ENCODE results near the gene SMURF1.

DNA sequence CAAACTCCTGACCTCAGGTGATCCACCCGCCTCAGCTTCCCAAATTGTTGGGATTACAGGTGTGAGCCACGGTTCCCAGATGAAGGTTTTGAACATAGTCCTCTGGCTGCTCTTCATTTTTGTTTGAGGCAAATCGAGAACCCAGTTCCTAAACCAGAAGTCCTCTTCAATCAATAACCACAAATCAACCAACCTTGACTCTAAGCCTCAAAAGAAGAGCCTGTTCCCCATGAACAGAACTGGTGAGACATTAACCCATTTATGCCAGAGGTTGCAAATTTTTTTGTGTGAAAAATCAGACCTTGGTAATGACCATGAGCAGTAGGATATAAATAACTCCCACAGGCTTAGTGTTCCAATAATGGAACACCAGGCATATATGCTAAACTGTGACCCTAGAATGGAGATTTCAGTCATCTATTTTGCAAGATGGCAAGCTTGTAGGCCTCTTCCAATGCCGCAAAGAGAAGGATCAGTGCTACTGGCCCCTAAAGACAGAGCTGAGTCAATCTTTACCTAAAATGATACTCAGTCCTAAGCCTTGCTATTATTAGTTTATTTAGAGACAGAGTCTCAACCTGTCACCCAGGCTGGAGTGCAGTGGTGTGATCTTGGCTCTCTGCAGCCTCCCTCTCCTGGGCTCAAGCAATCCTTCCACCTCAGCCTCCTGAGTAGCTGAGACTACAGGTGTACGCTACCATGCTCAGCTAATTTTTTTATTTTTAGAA, 48.1 kb upstream of the SMURF1 start:
- TF ChIP-seq, protein P1, sequence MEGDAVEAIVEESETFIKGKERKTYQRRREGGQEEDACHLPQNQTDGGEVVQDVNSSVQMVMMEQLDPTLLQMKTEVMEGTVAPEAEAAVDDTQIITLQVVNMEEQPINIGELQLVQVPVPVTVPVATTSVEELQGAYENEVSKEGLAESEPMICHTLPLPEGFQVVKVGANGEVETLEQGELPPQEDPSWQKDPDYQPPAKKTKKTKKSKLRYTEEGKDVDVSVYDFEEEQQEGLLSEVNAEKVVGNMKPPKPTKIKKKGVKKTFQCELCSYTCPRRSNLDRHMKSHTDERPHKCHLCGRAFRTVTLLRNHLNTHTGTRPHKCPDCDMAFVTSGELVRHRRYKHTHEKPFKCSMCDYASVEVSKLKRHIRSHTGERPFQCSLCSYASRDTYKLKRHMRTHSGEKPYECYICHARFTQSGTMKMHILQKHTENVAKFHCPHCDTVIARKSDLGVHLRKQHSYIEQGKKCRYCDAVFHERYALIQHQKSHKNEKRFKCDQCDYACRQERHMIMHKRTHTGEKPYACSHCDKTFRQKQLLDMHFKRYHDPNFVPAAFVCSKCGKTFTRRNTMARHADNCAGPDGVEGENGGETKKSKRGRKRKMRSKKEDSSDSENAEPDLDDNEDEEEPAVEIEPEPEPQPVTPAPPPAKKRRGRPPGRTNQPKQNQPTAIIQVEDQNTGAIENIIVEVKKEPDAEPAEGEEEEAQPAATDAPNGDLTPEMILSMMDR (IDR thresholded peaks at IDR 0.05) = no peak
- TF ChIP-seq POLR2A (IDR thresholded peaks at IDR 0.05) = no peak

Data from body of pancreas (tissue), 4 donors.